Amniotic epithelial cell (primary cell): ENCODE data around the gene DAAM1.

Experiments
- DNase-seq: peaks from one replicate; pipeline ENCODE4 v3.0.0-alpha.2; 2010; ENCODE audit warnings: low read depth

The DAAM1 gene

GRCh38 chr14:59362513-59362912 is 174.0 kb downstream of the DAAM1 start:
- peak; percentile 80 for DNase-seq

- DNase-seq, result peak; percentile 57
These were observed 175.2 kb downstream of the DAAM1 start for GRCh38 chr14:59363531-59364226.

DNA sequence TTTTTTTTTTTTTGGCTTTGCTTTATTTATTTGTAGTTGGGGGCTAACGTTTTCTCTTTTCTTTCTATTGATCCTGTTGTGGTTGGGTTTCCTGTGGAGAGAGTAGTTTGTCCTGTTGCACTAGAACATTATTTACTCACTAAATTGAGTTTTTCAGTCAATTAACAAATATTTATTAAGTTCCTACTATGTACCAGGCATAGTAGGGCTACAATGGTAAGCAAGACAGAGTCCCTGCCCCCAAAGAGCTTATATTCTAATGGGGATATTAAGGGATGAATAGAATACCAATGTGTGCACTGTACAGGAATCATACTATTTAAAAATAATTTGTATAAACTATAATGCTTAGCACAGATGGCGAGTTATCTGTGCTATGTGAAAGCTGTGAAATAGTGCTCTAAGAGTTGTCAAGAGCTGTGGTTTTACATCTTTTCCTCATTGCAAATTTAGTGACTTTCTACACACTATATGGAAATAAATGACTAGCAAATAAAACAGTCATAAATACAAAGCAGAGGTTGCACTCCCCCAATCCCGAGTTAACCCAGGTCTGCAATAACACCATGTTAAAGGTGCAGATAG is 181.8 kb downstream of the DAAM1 start:
- DNase-seq, result no peak

GRCh38 chr14:59371771-59372170 is 183.3 kb downstream of the DAAM1 start:
- peak; percentile 47 for DNase-seq

GRCh38 chr14:59374048-59374447 is 185.6 kb downstream of the DAAM1 start:
- no peak for DNase-seq

- no peak for DNase-seq
These were observed 188.2 kb downstream of the DAAM1 start for GRCh38 chr14:59376686-59377085.

- peak; percentile 24 for DNase-seq
These were observed 189.0 kb downstream of the DAAM1 start for GRCh38 chr14:59377491-59377890.

- no peak for DNase-seq
These were observed 189.6 kb downstream of the DAAM1 start for GRCh38 chr14:59377991-59378601.

GRCh38 chr14:59389936-59390335 is 201.5 kb downstream of the DAAM1 start:
- DNase-seq, result no peak

GRCh38 chr14:59391388-59391787 is 202.9 kb downstream of the DAAM1 start:
- no peak for DNase-seq

- no peak for DNase-seq
These were observed 205.8 kb downstream of the DAAM1 start for GRCh38 chr14:59394268-59394667.

GRCh38 chr14:59395672-59396071 is 207.2 kb downstream of the DAAM1 start:
- DNase-seq, result no peak

GRCh38 chr14:59398841-59399240 is 210.4 kb downstream of the DAAM1 start:
- no peak for DNase-seq

DNA sequence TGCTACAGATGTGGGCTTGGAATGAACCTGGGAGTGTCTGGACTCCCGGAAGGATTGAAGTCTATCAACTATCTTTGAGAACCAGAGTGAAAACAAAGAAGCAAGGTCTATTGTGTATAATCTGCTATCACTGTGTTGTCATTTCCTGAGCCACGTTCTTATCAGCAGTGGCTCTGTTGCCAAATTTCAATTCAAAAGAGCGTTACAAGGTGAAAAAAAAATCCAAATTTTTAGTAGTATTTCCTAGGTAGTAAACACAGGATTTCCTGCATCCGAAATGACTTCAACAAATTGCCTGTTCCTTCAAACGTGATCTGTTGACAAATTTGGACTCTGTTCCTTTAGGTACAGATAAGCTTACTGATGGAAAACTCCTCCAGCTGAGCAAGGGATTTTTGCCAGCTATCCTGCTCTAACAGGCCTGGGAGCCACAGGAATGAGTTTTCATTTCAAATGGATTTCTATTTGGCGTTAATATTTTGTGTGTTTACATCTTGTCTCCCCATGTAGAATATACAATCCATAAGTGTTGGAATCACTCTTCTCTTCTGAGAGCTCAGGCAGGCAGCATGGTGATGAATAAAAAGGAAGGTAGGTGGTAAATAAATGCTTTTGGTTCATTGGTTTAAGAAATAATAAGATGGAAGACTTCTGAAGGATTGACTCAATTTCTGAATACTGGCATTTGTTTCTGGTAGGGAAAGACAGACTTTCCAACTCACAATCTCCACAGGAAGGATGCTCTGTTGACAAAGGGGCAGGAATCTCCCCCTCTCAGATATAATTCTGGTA is 218.2 kb downstream of the DAAM1 start:
- DNase-seq, result peak; percentile 81

- DNase-seq, result peak; percentile 94
These were observed 219.0 kb downstream of the DAAM1 start for GRCh38 chr14:59407246-59408010.

GRCh38 chr14:59415836-59416602 is 227.6 kb downstream of the DAAM1 start:
- DNase-seq, result no peak

DNA sequence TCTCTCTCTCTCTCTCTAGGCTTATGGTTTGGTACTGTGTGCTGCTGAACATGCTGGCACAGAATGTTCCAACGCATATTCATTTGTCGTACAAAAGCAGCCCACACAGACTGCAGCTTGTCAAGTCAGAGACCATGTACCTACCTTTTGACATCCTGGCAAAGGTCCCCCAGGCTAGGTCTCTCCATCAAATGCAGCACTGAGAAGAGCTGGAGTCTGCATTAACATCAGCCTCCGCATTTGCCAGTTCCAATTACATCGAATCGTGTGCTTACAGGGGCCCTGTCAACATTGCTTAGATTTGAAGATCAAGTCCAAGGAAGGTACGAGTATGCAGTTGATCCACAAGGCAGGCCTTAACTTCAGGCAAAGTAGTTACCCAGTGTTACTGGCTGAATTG is 228.8 kb downstream of the DAAM1 start:
- no peak for DNase-seq

- no peak for DNase-seq
These were observed 230.8 kb downstream of the DAAM1 start for GRCh38 chr14:59419303-59419702.
